ENCODE measurements around the gene REEP1.

The REEP1 gene

GRCh38 chr2:86221066-86221684 lies 116.3 kb downstream of the REEP1 start:
- no peak overlapping the region for H3K27ac ChIP-seq
- TF ChIP-seq, protein P1, sequence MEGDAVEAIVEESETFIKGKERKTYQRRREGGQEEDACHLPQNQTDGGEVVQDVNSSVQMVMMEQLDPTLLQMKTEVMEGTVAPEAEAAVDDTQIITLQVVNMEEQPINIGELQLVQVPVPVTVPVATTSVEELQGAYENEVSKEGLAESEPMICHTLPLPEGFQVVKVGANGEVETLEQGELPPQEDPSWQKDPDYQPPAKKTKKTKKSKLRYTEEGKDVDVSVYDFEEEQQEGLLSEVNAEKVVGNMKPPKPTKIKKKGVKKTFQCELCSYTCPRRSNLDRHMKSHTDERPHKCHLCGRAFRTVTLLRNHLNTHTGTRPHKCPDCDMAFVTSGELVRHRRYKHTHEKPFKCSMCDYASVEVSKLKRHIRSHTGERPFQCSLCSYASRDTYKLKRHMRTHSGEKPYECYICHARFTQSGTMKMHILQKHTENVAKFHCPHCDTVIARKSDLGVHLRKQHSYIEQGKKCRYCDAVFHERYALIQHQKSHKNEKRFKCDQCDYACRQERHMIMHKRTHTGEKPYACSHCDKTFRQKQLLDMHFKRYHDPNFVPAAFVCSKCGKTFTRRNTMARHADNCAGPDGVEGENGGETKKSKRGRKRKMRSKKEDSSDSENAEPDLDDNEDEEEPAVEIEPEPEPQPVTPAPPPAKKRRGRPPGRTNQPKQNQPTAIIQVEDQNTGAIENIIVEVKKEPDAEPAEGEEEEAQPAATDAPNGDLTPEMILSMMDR (conservative IDR thresholded peaks at IDR 0.05): peak; percentile 64

DNA sequence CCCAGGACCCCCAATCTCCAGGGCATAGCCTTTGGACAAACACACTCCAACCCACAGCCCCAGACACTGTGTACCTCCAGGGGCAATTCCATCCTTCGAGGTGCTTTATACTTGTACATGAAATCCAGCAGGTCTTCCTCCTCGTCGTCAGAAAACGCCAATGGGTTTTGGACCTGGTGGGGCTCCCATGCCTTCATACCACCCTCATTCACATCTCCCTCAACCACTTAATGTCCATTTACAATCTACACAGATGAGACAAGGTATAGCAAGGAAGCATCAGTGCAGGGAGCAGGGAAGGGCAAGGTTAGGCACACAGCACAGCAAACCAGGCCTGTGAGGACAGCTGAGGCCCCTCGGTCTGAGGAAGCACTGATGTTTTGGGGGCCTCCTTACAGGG lies 117.5 kb downstream of the REEP1 start:
- TF ChIP-seq, protein P1 (conservative IDR thresholded peaks at IDR 0.05): no peak
- no peak overlapping the region for H3K27ac ChIP-seq

DNA sequence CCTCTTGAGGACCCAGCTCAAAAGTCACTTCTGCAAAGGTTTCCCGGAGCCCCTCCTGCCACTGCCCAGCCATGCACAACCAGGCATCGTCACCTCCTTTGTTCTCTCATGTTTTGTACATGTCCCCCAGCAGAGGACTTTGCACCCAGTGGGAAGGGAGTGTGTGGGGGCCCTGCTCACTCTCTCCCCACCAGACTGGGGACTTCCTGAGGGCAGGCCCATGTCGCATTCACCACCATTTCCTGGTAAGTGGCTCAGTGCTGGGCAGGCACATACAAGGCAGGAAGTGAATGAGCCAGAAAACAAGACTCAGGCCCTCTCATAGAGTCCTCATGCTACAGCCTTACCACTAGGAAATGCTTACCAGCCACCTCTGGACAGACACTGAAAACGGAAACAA lies 119.3 kb downstream of the REEP1 start:
- no peak overlapping the region for H3K27ac ChIP-seq
- TF ChIP-seq, protein P1 (conservative IDR thresholded peaks at IDR 0.05): no peak

DNA sequence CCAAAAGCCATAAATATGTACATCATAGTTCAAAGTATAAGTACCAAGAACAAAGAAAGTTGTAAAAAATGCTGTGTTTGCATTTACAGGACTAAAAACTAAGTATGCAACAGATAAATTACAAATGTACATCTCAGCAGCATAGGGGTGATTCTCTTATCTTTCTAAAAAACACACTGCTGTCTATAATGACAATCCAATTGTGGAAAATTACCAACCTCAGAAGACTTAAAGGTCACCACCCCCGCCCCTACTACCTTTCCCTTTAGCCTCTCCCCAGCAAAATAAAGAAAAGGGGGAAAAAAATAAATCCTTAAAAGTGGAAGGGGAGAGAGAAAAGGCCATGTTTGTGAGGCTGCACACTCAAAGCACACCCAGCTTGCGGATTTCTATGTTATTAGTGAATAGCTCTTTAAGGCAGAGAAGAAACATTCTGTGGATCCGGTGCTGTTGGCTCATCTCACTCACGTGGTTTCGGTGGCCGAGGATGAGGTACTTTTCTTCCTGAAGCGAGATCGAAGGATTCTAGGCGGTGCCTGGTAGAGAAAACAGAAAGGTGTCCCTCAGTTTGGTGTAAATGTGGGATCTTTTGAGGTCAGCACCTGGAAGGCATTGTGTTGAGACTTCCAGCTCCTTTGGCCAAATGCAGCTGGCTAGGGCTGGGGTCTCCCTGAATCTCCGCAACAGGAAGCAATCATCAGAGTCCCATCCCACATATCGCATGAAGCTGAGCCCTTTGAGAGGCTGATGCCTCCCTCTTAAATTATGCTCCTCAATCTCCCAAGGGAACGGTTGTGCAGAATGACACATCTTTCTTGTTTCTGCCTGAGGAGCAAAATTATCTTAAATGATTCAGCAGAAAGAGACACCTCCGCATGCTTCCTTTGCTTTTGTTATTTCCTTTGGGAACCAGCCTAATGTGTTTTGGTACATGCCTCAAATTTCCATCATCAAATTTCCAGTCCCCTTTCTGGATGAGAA lies 120.6 kb downstream of the REEP1 start:
- TF ChIP-seq, protein P1 (conservative IDR thresholded peaks at IDR 0.05): no peak
- H3K27ac ChIP-seq: no peak overlapping the region

DNA sequence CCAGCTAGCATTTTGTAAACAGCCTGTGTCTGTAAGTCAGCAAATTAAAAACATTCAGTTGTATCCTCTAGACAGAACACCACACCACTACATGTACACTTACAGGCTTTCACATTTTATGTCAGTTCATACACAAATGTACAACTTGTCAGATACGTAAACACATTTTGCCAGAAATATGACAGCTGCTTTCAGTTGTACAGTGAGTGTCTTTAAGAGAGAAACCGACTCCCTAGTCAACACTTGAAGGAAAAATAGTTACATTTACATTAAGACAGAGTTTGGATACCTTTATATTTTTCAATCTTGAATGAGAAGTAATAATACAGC lies 123.0 kb downstream of the REEP1 start:
- H3K27ac ChIP-seq: peak overlapping the region; percentile 74
- TF ChIP-seq, protein P1 (conservative IDR thresholded peaks at IDR 0.05): no peak

DNA sequence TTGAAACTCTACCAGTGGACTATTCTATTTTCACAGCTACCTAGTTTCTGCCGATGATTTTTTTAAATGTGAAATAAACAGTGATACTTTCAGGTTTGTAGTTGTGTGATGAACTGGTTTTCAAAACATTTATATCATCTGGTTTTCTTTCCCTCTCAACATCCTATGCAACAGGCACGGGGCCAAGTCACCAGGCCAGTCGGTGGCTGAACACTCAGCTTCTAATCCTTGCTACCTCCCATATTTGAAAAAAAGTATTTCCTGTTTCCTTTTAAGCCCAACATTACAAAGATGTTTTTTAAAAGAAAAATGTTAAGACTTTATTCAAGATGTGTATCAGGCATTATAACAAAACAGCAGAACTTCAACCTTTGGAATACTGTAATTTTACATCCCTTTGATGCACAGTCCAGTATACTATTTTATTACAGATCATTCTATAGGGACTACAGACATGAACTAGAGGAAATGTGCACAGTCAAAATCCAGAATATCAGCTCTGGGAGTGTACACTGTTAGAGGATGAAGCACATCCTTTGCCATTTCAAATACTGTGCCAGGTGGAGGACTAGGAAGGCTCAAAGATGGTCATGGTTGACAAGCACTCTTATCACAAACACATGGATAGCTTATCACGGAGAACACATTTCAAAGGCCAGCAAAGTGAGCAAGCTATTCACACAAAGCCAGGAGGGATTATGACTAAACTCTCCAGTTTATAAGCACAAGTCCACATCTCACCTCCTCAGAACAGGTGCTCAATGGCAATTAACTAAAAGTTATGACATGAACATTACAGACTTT lies 123.5 kb downstream of the REEP1 start:
- TF ChIP-seq, protein P1 (conservative IDR thresholded peaks at IDR 0.05): no peak
- peak overlapping the region; percentile 74 for H3K27ac ChIP-seq

- TF ChIP-seq, protein P1 (conservative IDR thresholded peaks at IDR 0.05): no peak
- peak overlapping the region; percentile 74 for H3K27ac ChIP-seq
Measured at GRCh38 chr2:86213056-86213455, 124.4 kb downstream of the REEP1 start.
